PC-9 (cell line): ENCODE data around the gene PMPCA. TPM values are rescaled to one million over a fixed set of nuclear protein-coding genes. Genes with fewer than 3 reads are reported as not detected.

Source experiments
- BruUV-seq: library from RNA; stranded (reverse); fragments of 400-500 nt; replicated peaks from 2 replicates; lab custom pipeline; 2021; lab: Mats Ljungman, UMichigan
- CTCF ChIA-PET: fragments of 300-600 bp; sonication (Branson Sonifier 250); formaldehyde crosslinking; loops from one replicate; lab custom pipeline; 2022; ENCODE audit warnings: antibody characterized with exemption; lab: Charles Lee
- POLR2A ChIA-PET: fragments of 300-600 bp; sonication (Branson Sonifier 250); formaldehyde crosslinking; loops from one replicate; lab custom pipeline; 2022; ENCODE audit warnings: antibody characterized with exemption; ENCODE audit not compliant: unreplicated experiment; lab: Charles Lee
- DNase-seq, 2 experiments: peaks; one replicate each; pipeline versions ENCODE4 v3.0.0 to v3.0.0-alpha.2; 2015 to 2022; ENCODE audit warnings: mixed read lengths in 1 of 2
- H2AFZ ChIP-seq: fragments of 200-600 bp; sonication (generic); 2 replicates; pipeline ENCODE4 v1.8.1; 2017; ENCODE audit warnings: antibody characterized with exemption
- H3F3A ChIP-seq: fragments of 200-600 bp; sonication (generic); 2 replicates; pipeline ENCODE4 v1.8.1; 2017; ENCODE audit warnings: antibody characterized with exemption, mild to moderate bottlenecking, low read depth; ENCODE audit not compliant: insufficient read depth
- H3K27ac ChIP-seq: fragments of 200-600 bp; sonication (generic); 2 replicates; pipeline ENCODE4 v1.6.1; 2016; ENCODE audit warnings: mixed run types
- H3K27me3 ChIP-seq: fragments of 200-600 bp; sonication (generic); 2 replicates; pipeline ENCODE4 v1.6.1; 2016; ENCODE audit warnings: low read depth, mixed run types; ENCODE audit not compliant: insufficient read depth
- H3K36me3 ChIP-seq: fragments of 200-600 bp; sonication (generic); 2 replicates; pipeline ENCODE4 v1.6.1; 2016; ENCODE audit warnings: low read depth, mixed run types
- H3K4me1 ChIP-seq: fragments of 200-600 bp; sonication (generic); replicated peaks from 2 replicates; pipeline ENCODE4 v1.6.1; 2016; ENCODE audit warnings: mixed run types; ENCODE audit not compliant: insufficient read depth
- H3K4me2 ChIP-seq: fragments of 200-600 bp; sonication (generic); 2 replicates; pipeline ENCODE4 v1.6.1; 2017; ENCODE audit warnings: mixed run types
- H3K4me3 ChIP-seq: fragments of 200-600 bp; sonication (generic); 2 replicates; pipeline ENCODE4 v1.6.1; 2016; ENCODE audit warnings: mixed run types
- H3K79me2 ChIP-seq: fragments of 200-600 bp; sonication (generic); 2 replicates; pipeline ENCODE4 v1.6.1; 2017; ENCODE audit warnings: low read depth, mixed run types
- H3K9me2 ChIP-seq: fragments of 200-600 bp; sonication (generic); 2 replicates; pipeline ENCODE4 v1.8.1; 2017; ENCODE audit warnings: mild to moderate bottlenecking; ENCODE audit not compliant: insufficient read depth
- H3K9me3 ChIP-seq: fragments of 200-600 bp; sonication (generic); 2 replicates; pipeline ENCODE4 v1.8.1; 2016; ENCODE audit warnings: low read depth; ENCODE audit not compliant: insufficient read depth
- H4K20me1 ChIP-seq: fragments of 200-600 bp; sonication (generic); 2 replicates; pipeline ENCODE4 v1.8.1; 2017; ENCODE audit not compliant: insufficient read depth
- EZH2 ChIP-seq: fragments of 200-600 bp; sonication (generic); IDR thresholded peaks from 2 replicates; pipeline ENCODE4 v1.8.0; 2017; ENCODE audit warnings: antibody characterized with exemption, low read depth
- intact Hi-C: fragments of 100-400 bp; cut with micrococcal nuclease; formaldehyde crosslinking; loops from one replicate; pipeline ENCODE4 v1.10.0; 2022; ENCODE audit not compliant: unreplicated experiment
- total RNA-seq: library from RNA; stranded (reverse); gene quantifications from 2 replicates; pipeline ENCODE4 v1.2.3, GENCODE V29; 2021
- TF ChIP-seq, protein P1 (sequence below): fragments of 200-600 bp; sonication (generic); conservative IDR thresholded peaks from 2 replicates; pipeline ENCODE4 v1.6.1; 2017; ENCODE audit warnings: mixed run types, antibody characterized with exemption, mild to moderate bottlenecking, moderate library complexity

PMPCA gene
- total RNA-seq, 1 experiment from 2014 or later = 78.1 TPM

DNA sequence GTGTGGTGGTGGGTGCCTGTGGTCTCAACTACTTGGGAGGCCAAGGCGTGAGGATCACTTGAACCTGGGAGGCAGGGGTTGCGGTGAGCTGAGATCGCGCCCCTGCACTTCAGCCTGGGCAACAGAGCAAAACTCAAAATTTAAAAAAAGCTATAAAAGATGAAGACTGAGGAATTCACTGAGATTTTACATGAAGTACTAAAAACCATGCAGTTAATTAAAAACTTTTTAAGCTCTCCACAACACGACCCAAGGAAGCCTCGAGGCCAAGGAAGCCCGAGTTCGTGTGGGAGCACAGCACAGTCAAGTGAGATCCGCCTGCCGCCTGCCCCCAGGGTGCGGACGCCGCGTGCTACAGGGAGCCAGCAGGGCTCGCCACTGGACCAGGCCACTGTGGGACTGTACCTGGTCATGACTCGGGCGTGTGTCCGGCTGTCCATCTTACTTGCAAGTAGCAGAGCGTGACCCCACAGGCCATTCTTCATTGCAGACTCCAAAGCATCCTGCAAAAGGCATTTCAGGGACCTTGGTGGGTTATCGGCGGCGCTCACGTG is 50.4 kb downstream of the PMPCA start:
- intact Hi-C loops = loop anchor here (2.0 kb wide), 1 partner anchor 46 kb away; no protein-coding TSS in a partner anchor
- ChIA-PET POLR2A (interaction anchor here (0.6 kb wide), 1 partner anchor 97 kb away, joined by 7 read pairs; the partner anchor contains the start of gene DNLZ), CTCF (no interaction called here)
- no peak for DNase-seq
- Histone ChIP-seq H3K9me2 (no peaks in the 10 kb centered on the region), H3K27me3 (no peaks in the 10 kb centered on the region), H3K4me2 (no peak overlapping the region), H3K27ac (no peak overlapping the region), H2AFZ (no peak overlapping the region), H3K4me3 (no peak overlapping the region), H3F3A (peaks cover 14% of the 10 kb centered on the region), H3K36me3 (peaks cover 33% of the 10 kb centered on the region), H4K20me1 (peaks cover 33% of the 10 kb centered on the region), H3K79me2 (no peaks in the 10 kb centered on the region), H3K4me1 (no peaks in the 10 kb centered on the region), H3K9me3 (no peaks in the 10 kb centered on the region)
- TF ChIP-seq, protein P1, sequence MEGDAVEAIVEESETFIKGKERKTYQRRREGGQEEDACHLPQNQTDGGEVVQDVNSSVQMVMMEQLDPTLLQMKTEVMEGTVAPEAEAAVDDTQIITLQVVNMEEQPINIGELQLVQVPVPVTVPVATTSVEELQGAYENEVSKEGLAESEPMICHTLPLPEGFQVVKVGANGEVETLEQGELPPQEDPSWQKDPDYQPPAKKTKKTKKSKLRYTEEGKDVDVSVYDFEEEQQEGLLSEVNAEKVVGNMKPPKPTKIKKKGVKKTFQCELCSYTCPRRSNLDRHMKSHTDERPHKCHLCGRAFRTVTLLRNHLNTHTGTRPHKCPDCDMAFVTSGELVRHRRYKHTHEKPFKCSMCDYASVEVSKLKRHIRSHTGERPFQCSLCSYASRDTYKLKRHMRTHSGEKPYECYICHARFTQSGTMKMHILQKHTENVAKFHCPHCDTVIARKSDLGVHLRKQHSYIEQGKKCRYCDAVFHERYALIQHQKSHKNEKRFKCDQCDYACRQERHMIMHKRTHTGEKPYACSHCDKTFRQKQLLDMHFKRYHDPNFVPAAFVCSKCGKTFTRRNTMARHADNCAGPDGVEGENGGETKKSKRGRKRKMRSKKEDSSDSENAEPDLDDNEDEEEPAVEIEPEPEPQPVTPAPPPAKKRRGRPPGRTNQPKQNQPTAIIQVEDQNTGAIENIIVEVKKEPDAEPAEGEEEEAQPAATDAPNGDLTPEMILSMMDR = no peak
- no peak for TF ChIP-seq EZH2
- no TSS peak for BruUV-seq

- no peak overlapping the region for H3K27ac ChIP-seq
- no peak overlapping the region for H2AFZ ChIP-seq
- H4K20me1 ChIP-seq = peaks cover 35% of the 10 kb centered on the region
- H3K9me3 ChIP-seq = no peaks in the 10 kb centered on the region
- H3K4me2 ChIP-seq = no peak overlapping the region
- H3K4me3 ChIP-seq = no peak overlapping the region
- no peaks in the 10 kb centered on the region for H3K27me3 ChIP-seq
- no peaks in the 10 kb centered on the region for H3K4me1 ChIP-seq
- no peak for DNase-seq
- no peak for TF ChIP-seq EZH2
- TF ChIP-seq, protein P1 = no peak
- BruUV-seq = no TSS peak
- H3K79me2 ChIP-seq = no peaks in the 10 kb centered on the region
- peaks cover 34% of the 10 kb centered on the region for H3K36me3 ChIP-seq
- no peaks in the 10 kb centered on the region for H3K9me2 ChIP-seq
- intact Hi-C loops = no loop called here
- POLR2A ChIA-PET = no interaction called here
- CTCF ChIA-PET = no interaction called here
- peaks cover 14% of the 10 kb centered on the region for H3F3A ChIP-seq
Observed at GRCh38 chr9:136462664-136463063, 52.2 kb downstream of the PMPCA start.

- Histone ChIP-seq H3K27ac (no peak overlapping the region), H3K4me2 (no peak overlapping the region), H3K27me3 (no peaks in the 10 kb centered on the region), H3K9me3 (no peaks in the 10 kb centered on the region), H3F3A (peaks cover 14% of the 10 kb centered on the region), H2AFZ (no peak overlapping the region), H3K4me1 (no peaks in the 10 kb centered on the region), H4K20me1 (peaks cover 42% of the 10 kb centered on the region), H3K79me2 (no peaks in the 10 kb centered on the region), H3K9me2 (no peaks in the 10 kb centered on the region), H3K4me3 (no peak overlapping the region), H3K36me3 (peaks cover 37% of the 10 kb centered on the region)
- TF ChIP-seq EZH2 = no peak
- TF ChIP-seq, protein P1 = no peak
- no peak for DNase-seq
- ChIA-PET CTCF (no interaction called here), POLR2A (no interaction called here)
- intact Hi-C loops = no loop called here
- no TSS peak for BruUV-seq
Observed at GRCh38 chr9:136463578-136463977, 53.1 kb downstream of the PMPCA start.
